GM19455 (cell line): ENCODE measurements around the gene TIAM2.

Experiments
- ATAC-seq: cut with Tn5 transposase; IDR thresholded peaks from one replicate; pipeline ENCODE4 v1.9.1; 2021; ENCODE audit not compliant: unreplicated experiment

The TIAM2 gene

GRCh38 chr6:155125906-155126305, 130.8 kb downstream of the TIAM2 start:
- no peak for ATAC-seq

GRCh38 chr6:155126727-155127439, 131.8 kb downstream of the TIAM2 start:
- ATAC-seq = no peak

GRCh38 chr6:155128977-155129376, 133.9 kb downstream of the TIAM2 start:
- ATAC-seq = no peak

GRCh38 chr6:155129744-155130143, 134.6 kb downstream of the TIAM2 start:
- no peak for ATAC-seq

GRCh38 chr6:155130161-155130853, 135.2 kb downstream of the TIAM2 start:
- no peak for ATAC-seq

GRCh38 chr6:155132617-155133016, 137.5 kb downstream of the TIAM2 start:
- no peak for ATAC-seq

- no peak for ATAC-seq
Observed at GRCh38 chr6:155141002-155141401, 145.9 kb downstream of the TIAM2 start.

- ATAC-seq = no peak
Observed at GRCh38 chr6:155141512-155141911, 146.4 kb downstream of the TIAM2 start.

GRCh38 chr6:155142168-155143028, 147.3 kb downstream of the TIAM2 start:
- no peak for ATAC-seq

GRCh38 chr6:155143029-155143577, 148.0 kb downstream of the TIAM2 start:
- ATAC-seq = no peak

- ATAC-seq = no peak
Observed at GRCh38 chr6:155143578-155144106, 148.5 kb downstream of the TIAM2 start.

- no peak for ATAC-seq
Observed at GRCh38 chr6:155146205-155146604, 151.1 kb downstream of the TIAM2 start.

- no peak for ATAC-seq
Observed at GRCh38 chr6:155147958-155148663, 153.0 kb downstream of the TIAM2 start.

- ATAC-seq = no peak
Observed at GRCh38 chr6:155150967-155151671, 156.0 kb downstream of the TIAM2 start.

- no peak for ATAC-seq
Observed at GRCh38 chr6:155152211-155153076, 157.3 kb downstream of the TIAM2 start.

GRCh38 chr6:155154158-155154830, 159.2 kb downstream of the TIAM2 start:
- ATAC-seq = no peak

GRCh38 chr6:155155787-155156447, 160.8 kb downstream of the TIAM2 start:
- no peak for ATAC-seq

- ATAC-seq = no peak
Observed at GRCh38 chr6:155157101-155157500, 162.0 kb downstream of the TIAM2 start.
